NT2/D1 (cell line): Measurements from ENCODE around the gene RAB40A.
"Not testable (repeated sequence)": the region's sequence is repeated elsewhere in the genome, so short reads cannot be mapped to it uniquely, and the experiment has no call there.

ENCODE experiments used
- DNase-seq: peaks from one replicate; pipeline ENCODE4 v3.0.0-alpha.2; 2011; ENCODE audit warnings: low read depth, low spot score
- H3K27me3 ChIP-seq: 2 replicates; pipeline ENCODE4 v1.6.0; 2011; ENCODE audit warnings: mild to moderate bottlenecking; ENCODE audit not compliant: insufficient read length, insufficient read depth
- H3K36me3 ChIP-seq: 2 replicates; pipeline ENCODE4 v1.6.1; 2011; ENCODE audit warnings: mild to moderate bottlenecking, low read length, mixed read lengths; ENCODE audit not compliant: insufficient read depth, insufficient read length
- H3K4me1 ChIP-seq: 2 replicates; pipeline ENCODE4 v1.5.1; 2011; ENCODE audit not compliant: insufficient read depth, insufficient read length
- H3K4me3 ChIP-seq: 2 replicates; pipeline ENCODE4 v1.5.1; 2011; ENCODE audit warnings: low read depth; ENCODE audit not compliant: insufficient read length
- H3K9ac ChIP-seq: 2 replicates; pipeline ENCODE4 v1.6.0; 2011; ENCODE audit warnings: low read depth; ENCODE audit not compliant: insufficient read length
- H3K9me3 ChIP-seq: 2 replicates; pipeline ENCODE4 v1.5.1; 2011; ENCODE audit warnings: mild to moderate bottlenecking, low read length; ENCODE audit not compliant: insufficient read depth
- SUZ12 ChIP-seq: IDR thresholded peaks from 2 replicates; pipeline ENCODE4 v1.6.1; 2011; ENCODE audit not compliant: insufficient read length, insufficient read depth; ENCODE audit errors: extremely low read depth
- YY1 ChIP-seq: IDR thresholded peaks from 2 replicates; pipeline ENCODE4 v1.6.1; 2011; ENCODE audit not compliant: insufficient read length, insufficient read depth
- ZNF274 ChIP-seq: IDR thresholded peaks from 2 replicates; pipeline ENCODE4 v1.6.1; 2011; ENCODE audit warnings: mild to moderate bottlenecking, low read depth, low read length

The RAB40A gene

GRCh38 chrX:103483720-103484119 is 35.6 kb downstream of the RAB40A start:
- Histone ChIP-seq H3K27me3 (no peaks in the 10 kb centered on the region), H3K9ac (no peak overlapping the region), H3K4me3 (no peak overlapping the region), H3K9me3 (no peaks in the 10 kb centered on the region), H3K36me3 (no peaks in the 10 kb centered on the region), H3K4me1 (no peaks in the 10 kb centered on the region)
- no peak for DNase-seq
- TF ChIP-seq YY1: no peak

- DNase-seq: no peak
- TF ChIP-seq SUZ12 (no peak), YY1 (no peak), ZNF274 (no peak)
- no peaks in the 10 kb centered on the region for H3K27me3 ChIP-seq
- no peaks in the 10 kb centered on the region for H3K9me3 ChIP-seq
- H3K9ac ChIP-seq: no peak overlapping the region
- no peaks in the 10 kb centered on the region for H3K4me1 ChIP-seq
- no peak overlapping the region for H3K4me3 ChIP-seq
- no peaks in the 10 kb centered on the region for H3K36me3 ChIP-seq
These were observed 38.8 kb downstream of the RAB40A start for GRCh38 chrX:103480526-103480925.

DNA sequence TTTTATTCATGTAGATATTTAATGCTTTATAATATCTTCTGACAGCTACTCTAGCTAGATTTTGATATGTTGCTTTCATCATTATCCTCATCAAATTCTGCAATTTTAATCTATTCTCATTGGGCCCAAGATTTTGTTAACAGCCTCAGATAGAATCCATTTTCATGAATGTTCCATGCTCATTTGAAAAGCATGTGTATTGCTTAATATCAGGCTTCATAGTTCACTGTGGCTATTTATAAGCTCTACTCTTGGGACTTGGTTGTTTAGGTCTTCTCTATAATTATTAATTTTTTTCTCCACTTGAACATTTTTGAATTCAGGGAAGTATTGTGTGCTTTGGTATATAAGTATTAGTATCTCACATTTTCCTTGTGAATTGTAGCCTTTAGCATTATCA is 41.8 kb downstream of the RAB40A start:
- no peaks in the 10 kb centered on the region for H3K36me3 ChIP-seq
- no peak for DNase-seq
- no peak overlapping the region for H3K4me3 ChIP-seq
- no peaks in the 10 kb centered on the region for H3K27me3 ChIP-seq
- no peak overlapping the region for H3K9ac ChIP-seq
- H3K4me1 ChIP-seq: no peaks in the 10 kb centered on the region
- TF ChIP-seq ZNF274 (no peak), YY1 (no peak), SUZ12 (no peak)
- H3K9me3 ChIP-seq: no peaks in the 10 kb centered on the region

DNA sequence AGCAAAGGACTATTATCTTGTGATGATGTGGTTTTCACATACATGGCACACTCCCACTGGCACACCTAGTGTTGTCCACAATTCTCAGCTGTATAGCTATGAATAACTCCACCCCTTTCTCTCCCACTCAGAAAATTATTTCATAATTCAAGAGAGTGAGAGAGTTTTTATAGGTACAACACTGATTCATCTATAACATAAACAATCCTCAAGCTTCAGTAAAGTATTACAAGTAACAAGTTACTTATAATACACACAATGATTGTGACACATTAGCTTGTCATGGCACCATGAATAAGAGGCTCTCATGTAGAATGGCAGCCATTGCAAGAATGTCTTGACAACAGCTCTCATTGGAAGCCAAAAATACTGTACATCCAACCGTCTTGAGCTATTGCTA is 43.9 kb downstream of the RAB40A start:
- no peaks in the 10 kb centered on the region for H3K4me1 ChIP-seq
- no peak for DNase-seq
- no peak overlapping the region for H3K4me3 ChIP-seq
- H3K9ac ChIP-seq: no peak overlapping the region
- no peak for TF ChIP-seq SUZ12
- H3K36me3 ChIP-seq: no peaks in the 10 kb centered on the region
- H3K9me3 ChIP-seq: no peaks in the 10 kb centered on the region
- H3K27me3 ChIP-seq: no peaks in the 10 kb centered on the region

- H3K36me3 ChIP-seq: peaks cover 11% of the 10 kb centered on the region
- H3K4me3 ChIP-seq, H3K27me3 ChIP-seq, H3K9me3 ChIP-seq, H3K9ac ChIP-seq, DNase-seq, H3K4me1 ChIP-seq: not testable (repeated sequence)
These were observed 49.3 kb downstream of the RAB40A start for GRCh38 chrX:103469977-103470376.

GRCh38 chrX:103467887-103468286 is 51.4 kb downstream of the RAB40A start:
- Histone ChIP-seq H3K4me3 (no peak overlapping the region), H3K4me1 (peaks cover 2% of the 10 kb centered on the region), H3K9me3 (no peaks in the 10 kb centered on the region), H3K9ac (no peak overlapping the region), H3K27me3 (no peaks in the 10 kb centered on the region), H3K36me3 (peaks cover 11% of the 10 kb centered on the region)
- no peak for DNase-seq
- TF ChIP-seq ZNF274 (no peak), YY1 (no peak)

DNA sequence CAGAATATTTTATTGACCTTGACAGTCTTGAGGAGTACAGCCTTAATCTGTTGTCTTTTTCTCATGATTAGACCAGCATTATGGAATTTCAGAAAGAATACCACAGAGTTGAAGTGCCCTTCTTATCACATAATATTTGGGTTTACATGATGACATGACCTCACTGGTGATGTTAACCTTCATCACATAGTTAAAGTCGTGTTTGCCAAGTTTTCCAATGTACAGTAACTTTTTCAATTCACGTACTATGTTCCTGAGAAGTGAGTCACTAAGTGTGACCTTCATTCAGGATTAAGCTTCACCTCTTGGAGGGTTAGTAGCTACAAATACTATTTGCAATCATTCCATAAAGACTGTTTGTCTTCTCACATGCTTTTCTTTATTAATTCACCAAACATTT is 52.1 kb downstream of the RAB40A start:
- no peaks in the 10 kb centered on the region for H3K9me3 ChIP-seq
- no peak for TF ChIP-seq YY1
- no peak for TF ChIP-seq ZNF274
- no peak for TF ChIP-seq SUZ12
- H3K9ac ChIP-seq: no peak overlapping the region
- no peaks in the 10 kb centered on the region for H3K27me3 ChIP-seq
- H3K36me3 ChIP-seq: peaks cover 11% of the 10 kb centered on the region
- H3K4me1 ChIP-seq: peaks cover 2% of the 10 kb centered on the region
- no peak for DNase-seq
- no peak overlapping the region for H3K4me3 ChIP-seq

DNA sequence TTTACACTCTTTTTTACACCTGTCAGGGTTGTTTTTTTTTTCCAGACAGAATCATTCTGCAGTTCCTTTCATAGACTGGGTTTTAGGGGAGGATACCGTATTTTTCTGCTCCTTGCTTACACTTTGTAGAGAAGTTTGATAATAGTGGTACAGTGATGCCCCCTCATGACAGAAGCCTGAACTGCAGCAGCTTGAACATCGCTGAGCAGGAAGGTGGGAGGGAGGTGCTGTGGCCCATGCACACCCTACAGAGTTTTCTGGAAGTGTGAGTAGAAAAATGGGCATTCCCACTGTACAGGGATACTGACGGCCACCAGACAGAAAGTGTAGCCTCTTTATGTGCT is 54.5 kb downstream of the RAB40A start:
- H3K27me3 ChIP-seq: no peaks in the 10 kb centered on the region
- no peak for TF ChIP-seq YY1
- TF ChIP-seq ZNF274: no peak
- TF ChIP-seq SUZ12: no peak
- DNase-seq: peak; percentile 67
- H3K9me3 ChIP-seq: peaks cover 12% of the 10 kb centered on the region; the same call in 1 of the 2 replicates
- peaks cover 10% of the 10 kb centered on the region for H3K36me3 ChIP-seq
- no peak overlapping the region for H3K4me3 ChIP-seq
- H3K9ac ChIP-seq: no peak overlapping the region
- H3K4me1 ChIP-seq: peaks cover 2% of the 10 kb centered on the region
